ENCODE data around the gene MPC2.

DNA sequence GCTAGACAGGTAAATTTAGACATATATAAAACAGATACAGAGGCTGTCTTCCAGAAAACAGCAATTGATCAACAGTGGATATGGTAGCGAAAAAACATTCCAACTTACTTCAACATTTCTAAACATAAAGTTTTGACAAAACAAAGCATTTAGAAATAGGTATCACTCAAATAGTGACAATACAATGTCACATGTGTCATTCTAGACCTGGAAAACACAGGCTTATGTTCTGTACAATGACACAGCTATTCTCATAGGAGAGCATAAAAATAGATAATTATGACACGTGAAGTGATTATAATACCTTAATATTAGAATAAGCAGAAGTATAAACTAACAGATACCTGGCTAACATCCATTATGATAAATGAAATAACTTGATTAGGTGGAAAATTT lies 8.4 kb downstream of the MPC2 start:
- TF ChIP-seq, protein P1, sequence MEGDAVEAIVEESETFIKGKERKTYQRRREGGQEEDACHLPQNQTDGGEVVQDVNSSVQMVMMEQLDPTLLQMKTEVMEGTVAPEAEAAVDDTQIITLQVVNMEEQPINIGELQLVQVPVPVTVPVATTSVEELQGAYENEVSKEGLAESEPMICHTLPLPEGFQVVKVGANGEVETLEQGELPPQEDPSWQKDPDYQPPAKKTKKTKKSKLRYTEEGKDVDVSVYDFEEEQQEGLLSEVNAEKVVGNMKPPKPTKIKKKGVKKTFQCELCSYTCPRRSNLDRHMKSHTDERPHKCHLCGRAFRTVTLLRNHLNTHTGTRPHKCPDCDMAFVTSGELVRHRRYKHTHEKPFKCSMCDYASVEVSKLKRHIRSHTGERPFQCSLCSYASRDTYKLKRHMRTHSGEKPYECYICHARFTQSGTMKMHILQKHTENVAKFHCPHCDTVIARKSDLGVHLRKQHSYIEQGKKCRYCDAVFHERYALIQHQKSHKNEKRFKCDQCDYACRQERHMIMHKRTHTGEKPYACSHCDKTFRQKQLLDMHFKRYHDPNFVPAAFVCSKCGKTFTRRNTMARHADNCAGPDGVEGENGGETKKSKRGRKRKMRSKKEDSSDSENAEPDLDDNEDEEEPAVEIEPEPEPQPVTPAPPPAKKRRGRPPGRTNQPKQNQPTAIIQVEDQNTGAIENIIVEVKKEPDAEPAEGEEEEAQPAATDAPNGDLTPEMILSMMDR (optimal IDR thresholded peaks at IDR 0.05 in 1 of 3, IDR thresholded peaks at IDR 0.05 in 1 of 3, conservative IDR thresholded peaks at IDR 0.05 in 1 of 3; ENCODE audit: extremely low read depth in 1 of 3, insufficient read depth in 2 of 3, low read length in 3 of 3) = no peak
- no peak for TF ChIP-seq EZH2 (IDR thresholded peaks at IDR 0.05; ENCODE audit: low read length)
